HepG2 (cell line): Measurements from ENCODE around the gene MBNL3. TPM values are rescaled to one million over a fixed set of nuclear protein-coding genes. Genes with fewer than 3 reads are reported as not detected.
"Not testable (repeated sequence)": the region's sequence is repeated elsewhere in the genome, so short reads cannot be mapped to it uniquely, and the experiment has no call there.

Source experiments
- ATAC-seq: fragments of 200-7000 bp; cut with Tn5 transposase; 3 replicates; pipeline ENCODE4 v1.9.1; 2020; ENCODE audit warnings: mild to moderate bottlenecking, moderate library complexity
- BruUV-seq: library from RNA; stranded (reverse); fragments of 400-500 nt; replicated peaks from 2 replicates; lab custom pipeline; 2021; lab: Mats Ljungman, UMichigan
- CTCF ChIA-PET: fragments of 300-600 bp; formaldehyde crosslinking; extraction: SDS; loops from one replicate; lab custom pipeline; 2021; ENCODE audit warnings: low total read pairs, inconsistent platforms, low intra/inter-chr PET ratio; lab: Yijun Ruan, JAX
- POLR2A ChIA-PET: fragments of 350-600 bp; sonication (Branson Sonifier 250); formaldehyde crosslinking; loops from one replicate; lab custom pipeline; 2020; ENCODE audit warnings: antibody characterized with exemption, inconsistent platforms; lab: Yijun Ruan, JAX
- DNase-seq: peaks from one replicate; pipeline ENCODE4 v3.0.0-alpha.2; 2015; ENCODE audit warnings: low spot score
- FAIRE-seq: peaks from 3 replicates; lab custom pipeline; 2011; peaks lifted over from hg19 to GRCh38; lab: Jason Lieb, UNC
- H2AFZ ChIP-seq: one replicate; pipeline ENCODE4 v1.6.1; 2011; ENCODE audit warnings: low read length, inconsistent platforms
- H3K27ac ChIP-seq: fragments of 300-600 bp; 3 replicates; pipeline ENCODE4 v1.8.0; 2011; ENCODE audit warnings: mixed run types, mild to moderate bottlenecking, mixed read lengths, low read length, inconsistent platforms; ENCODE audit not compliant: insufficient read depth; ENCODE audit errors: extremely low read length
- H3K27me3 ChIP-seq, 2 experiments: fragments of 200-600 bp in 1 of 2; 2 replicates in 1 of 2; 3 replicates in 1 of 2; pipeline versions ENCODE4 v1.6.0 to v1.8.0; 2011; ENCODE audit warnings: low read length in 2 of 2, mild to moderate bottlenecking in 2 of 2, moderate library complexity in 2 of 2, inconsistent platforms in 1 of 2; ENCODE audit not compliant: insufficient read depth in 2 of 2, control insufficient read depth in 1 of 2
- H3K36me3 ChIP-seq, 2 experiments: fragments of 200-600 bp in 1 of 2; replicated peaks in 1 of 2; 2 replicates in 1 of 2; 3 replicates in 1 of 2; pipeline versions ENCODE4 v1.5.1 to v1.8.0; 2011; ENCODE audit warnings: low read length in 2 of 2, inconsistent platforms in 1 of 2; ENCODE audit not compliant: insufficient read depth in 2 of 2, control insufficient read depth in 1 of 2
- H3K4me1 ChIP-seq: 2 replicates; pipeline ENCODE4 v1.5.1; 2012; ENCODE audit warnings: low read length, inconsistent platforms; ENCODE audit not compliant: insufficient read depth
- H3K4me2 ChIP-seq: 2 replicates; pipeline ENCODE4 v1.6.0; 2011; ENCODE audit warnings: low read depth, low read length, inconsistent platforms
- H3K4me3 ChIP-seq, 3 experiments: fragments of 200-600 bp in 1 of 3; sonication (generic), shearing (Covaris generic) in 1 of 3; replicated peaks in 1 of 3; 2 replicates each; pipeline ENCODE4 v1.5.1; 2011 to 2016; ENCODE audit warnings: low read length in 3 of 3, inconsistent platforms in 2 of 3, low read depth in 2 of 3, mild to moderate bottlenecking in 2 of 3, control low read depth in 1 of 3, mixed read lengths in 1 of 3; ENCODE audit not compliant: insufficient read depth in 1 of 3
- H3K79me2 ChIP-seq: one replicate; pipeline ENCODE4 v1.6.1; 2011; ENCODE audit warnings: low read length, inconsistent platforms; ENCODE audit not compliant: insufficient read depth
- H3K9ac ChIP-seq: 2 replicates; pipeline ENCODE4 v1.6.0; 2011; ENCODE audit warnings: mild to moderate bottlenecking, low read depth, low read length, inconsistent platforms; ENCODE audit not compliant: insufficient read depth
- H3K9me3 ChIP-seq: 2 replicates; pipeline ENCODE4 v1.5.1; 2012; ENCODE audit warnings: mild to moderate bottlenecking, low read length
- H4K20me1 ChIP-seq: 2 replicates; pipeline ENCODE4 v1.6.0; 2011; ENCODE audit warnings: inconsistent platforms, mild to moderate bottlenecking, low read length, moderate library complexity; ENCODE audit not compliant: insufficient read depth
- CTCF ChIP-seq: sonication (generic); formaldehyde crosslinking; IDR thresholded peaks from 2 replicates; pipeline ENCODE4 v1.5.0; 2020; ENCODE audit warnings: mild to moderate bottlenecking, missing genetic modification reagents, moderate library complexity
- SIN3A ChIP-seq: IDR thresholded peaks from 2 replicates; pipeline ENCODE4 v1.6.1; 2011; ENCODE audit warnings: low read depth, mild to moderate bottlenecking, control low read depth, low read length, borderline replicate concordance
- STAG1 ChIP-seq: sonication (generic); formaldehyde crosslinking; IDR thresholded peaks from 2 replicates; pipeline ENCODE4 v1.4.0; 2020; ENCODE audit warnings: missing genetic modification reagents
- WGBS: methylation state at CpG from one replicate; pipeline ENCODE4 v1.1.6; 2017; ENCODE audit warnings: low lambda C conversion rate; 5-methylcytosine and 5-hydroxymethylcytosine counted together
- in situ Hi-C: cut with HindIII; loops from 2 replicates; pipeline ENCODE4 v1.10.0; 2017; ENCODE audit warnings: low pct_unique_long_range_greater_than_20kb; ENCODE audit not compliant: extremely low pct_ligation_motif_present
- intact Hi-C: fragments of 100-400 bp; cut with micrococcal nuclease; formaldehyde crosslinking; loops from one replicate; pipeline ENCODE4 v1.10.0; 2022; ENCODE audit not compliant: unreplicated experiment
- polyA plus RNA-seq, 8 experiments: library from polyadenylated mRNA; depleted of rRNA in 3 of 8; stranded (reverse) in 7 of 8; unstranded in 1 of 8; fragments of >200 nt; fragmentation: Illumina TruSeq in 4 of 8; extraction: Trizol in 4 of 8; gene quantifications; 2 replicates each; pipeline versions ENCODE4 v1.2.1 to v1.2.3, GENCODE V29; 2011 to 2016; ENCODE audit warnings: low read depth in 4 of 8, missing spikeins in 1 of 8, mixed read lengths in 1 of 8; ENCODE audit not compliant: insufficient read depth in 1 of 8
- total RNA-seq, 5 experiments: library from RNA; depleted of rRNA; stranded (reverse); fragments of >200 nt; fragmentation: Illumina TruSeq; extraction: Trizol; gene quantifications; 2 replicates each; pipeline ENCODE4 v1.2.3, GENCODE V29; 2016; ENCODE audit warnings: low read depth in 1 of 5

The MBNL3 gene
- total and polyA plus RNA-seq, 2 of the 13 experiments (the other 11 are each of a cell fraction or from before 2014, with no cell fraction given), result 155 to 257 TPM

GRCh38 chrX:132330156-132330729, 158.6 kb downstream of the MBNL3 start:
- FAIRE-seq (no peak), ATAC-seq (peak; percentile 52), DNase-seq (peak; percentile 8)
- Histone ChIP-seq H3K27ac (peak overlapping the region; percentile 61), H3K36me3 (no peaks in the 10 kb centered on the region), H3K27me3 (no peaks in the 10 kb centered on the region), H3K79me2 (no peaks in the 10 kb centered on the region), H2AFZ (no peak overlapping the region), H3K4me3 (no peak overlapping the region), H4K20me1 (no peaks in the 10 kb centered on the region), H3K9me3 (no peaks in the 10 kb centered on the region), H3K9ac (no peak overlapping the region), H3K4me1 (peaks cover 59% of the 10 kb centered on the region), H3K4me2 (no peak overlapping the region; the same call in 1 of the 2 replicates)
- BruUV-seq, result no TSS peak
- POLR2A ChIA-PET, result interaction anchor here (1.8 kb wide), 1 partner anchor 39 kb away, joined by 6 read pairs; no protein-coding TSS in a partner anchor
- intact Hi-C loops (loop anchor here (2.0 kb wide), 1 partner anchor 39 kb away; no protein-coding TSS in a partner anchor), in situ Hi-C loops (no loop called here)
- 50% methylated on average over 1 of the region's 2 CpGs for WGBS
- peak; percentile 26 for TF ChIP-seq STAG1 (CRISPR knock-in tag)
- TF ChIP-seq SIN3A, result no peak
- 0 out of 2 replicates have a peak, but pooled peaks have one; percentile 8 for TF ChIP-seq CTCF
- CTCF ChIA-PET, result no interaction called here

DNA sequence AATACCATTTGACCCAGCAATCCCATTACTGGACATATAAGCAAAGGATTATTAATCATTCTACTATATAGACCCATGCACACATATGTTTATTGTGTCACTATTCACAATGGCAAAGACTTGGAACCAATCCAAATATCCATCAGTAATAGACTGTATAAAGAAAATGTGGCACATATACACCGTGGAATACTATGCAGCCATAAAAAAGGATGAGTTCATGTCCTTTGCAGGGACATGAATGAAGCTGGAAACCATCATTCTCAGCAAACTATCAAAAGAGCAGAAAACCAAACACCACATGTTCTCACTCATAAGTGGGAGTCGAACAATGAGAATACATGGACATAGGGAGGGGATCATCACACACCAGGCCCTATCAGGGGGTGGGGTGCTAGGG, 161.9 kb downstream of the MBNL3 start:
- intact Hi-C loops, ATAC-seq: not testable (repeated sequence)
- 100% methylated on average over 2 of the region's 2 CpGs for WGBS

More for the DNA sequence above, 161.9 kb downstream of the MBNL3 start:
- H2AFZ ChIP-seq, H3K27me3 ChIP-seq, H3K9ac ChIP-seq, H3K9me3 ChIP-seq, CTCF ChIA-PET, H3K4me2 ChIP-seq, BruUV-seq, POLR2A ChIA-PET, H4K20me1 ChIP-seq, H3K4me3 ChIP-seq, H3K36me3 ChIP-seq, FAIRE-seq, in situ Hi-C loops, H3K27ac ChIP-seq, H3K79me2 ChIP-seq, DNase-seq: not testable (repeated sequence)
- H3K4me1 ChIP-seq, result peaks cover 35% of the 10 kb centered on the region
